ENCODE measurements around the gene SSBP1.
"Not testable (repeated sequence)": the region's sequence is repeated elsewhere in the genome, so short reads cannot be mapped to it uniquely, and the experiment has no call there.

Gene SSBP1

DNA sequence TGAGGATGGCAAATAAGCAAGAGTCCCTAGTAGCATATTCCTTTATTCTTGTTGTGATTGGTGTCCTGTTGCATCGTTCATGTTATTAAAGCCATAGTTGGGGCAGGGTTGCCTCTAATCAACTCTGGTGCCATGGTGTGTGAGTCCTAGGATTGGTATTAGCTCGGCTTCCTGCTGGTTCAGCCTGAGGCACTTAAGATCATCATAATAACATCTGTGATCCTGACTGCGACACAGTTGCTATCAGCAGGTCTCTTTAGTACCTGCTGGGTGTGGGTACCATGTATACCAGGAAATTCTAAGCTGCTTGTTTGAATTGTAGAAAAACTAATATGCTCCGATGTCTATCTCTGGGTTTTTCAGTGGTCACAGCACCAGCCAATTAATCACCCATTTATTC, 28.4 kb upstream of the SSBP1 start:
- DNase-seq: no peak

DNA sequence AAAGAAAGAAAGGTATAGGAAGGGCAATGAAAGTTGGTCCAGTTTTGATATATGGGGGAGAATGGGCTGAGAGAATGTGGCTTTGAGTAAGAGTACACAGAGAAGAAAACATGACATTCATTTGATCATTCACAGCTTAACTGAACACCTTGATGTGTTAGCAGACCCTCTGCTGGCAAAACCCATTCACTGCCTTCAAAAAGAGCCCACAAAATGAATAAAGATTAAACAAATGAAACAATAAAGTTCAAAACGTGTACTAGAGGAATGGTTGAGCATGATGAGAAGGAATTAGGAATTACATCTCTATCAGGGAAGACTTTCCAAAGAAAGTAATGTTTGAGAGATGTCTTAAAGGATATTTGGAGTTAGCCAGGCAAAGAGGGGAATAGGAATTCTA, 27.9 kb upstream of the SSBP1 start:
- DNase-seq: no peak

DNA sequence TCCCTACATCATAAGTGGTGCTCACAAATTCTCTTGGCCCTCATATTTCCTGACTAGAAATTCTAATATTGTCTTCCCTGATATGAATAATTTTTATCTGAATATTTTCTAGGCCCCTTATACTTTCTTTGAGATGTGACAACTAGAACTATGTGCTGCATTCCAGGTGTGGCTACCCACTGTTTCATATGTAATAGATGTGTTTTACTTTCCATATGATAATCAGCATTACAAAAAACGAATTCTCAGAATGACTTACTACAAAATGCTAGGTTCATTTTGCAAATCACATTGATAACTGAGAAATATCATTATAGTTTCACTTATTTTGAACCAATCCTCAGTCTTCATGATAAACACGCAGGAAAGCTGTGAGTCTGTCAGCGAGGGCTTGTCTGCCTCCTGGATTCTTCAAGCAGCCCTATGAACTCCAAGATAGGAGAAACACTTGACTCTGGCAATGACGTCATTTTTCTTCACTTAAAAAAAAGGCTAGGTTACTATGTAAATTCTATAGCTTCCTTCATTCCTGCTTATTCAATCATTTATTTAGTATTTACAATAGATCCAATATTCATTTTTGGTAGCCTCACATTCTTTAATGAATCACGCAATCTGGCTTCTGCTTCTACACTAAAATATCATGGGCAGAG, 25.4 kb upstream of the SSBP1 start:
- no peak for DNase-seq

DNA sequence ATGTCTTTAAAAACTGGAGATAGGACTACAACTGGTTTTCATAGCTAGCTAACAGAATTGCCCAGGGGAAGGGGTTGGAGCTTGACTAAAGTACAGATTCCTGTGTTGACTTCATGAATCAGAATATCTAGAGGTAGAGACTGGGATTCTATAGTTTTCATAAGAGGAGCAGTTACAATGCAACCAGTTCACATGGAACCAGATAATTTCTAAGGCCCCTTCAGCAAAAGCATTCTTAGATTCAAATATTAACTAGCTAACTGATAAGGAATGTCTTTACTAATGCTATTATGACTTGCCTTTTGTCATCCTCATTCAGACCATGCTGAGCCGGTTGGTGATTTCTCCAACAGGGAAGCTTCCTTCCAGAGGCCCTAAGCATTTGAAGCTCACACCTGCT, 24.3 kb upstream of the SSBP1 start:
- DNase-seq: no peak

DNA sequence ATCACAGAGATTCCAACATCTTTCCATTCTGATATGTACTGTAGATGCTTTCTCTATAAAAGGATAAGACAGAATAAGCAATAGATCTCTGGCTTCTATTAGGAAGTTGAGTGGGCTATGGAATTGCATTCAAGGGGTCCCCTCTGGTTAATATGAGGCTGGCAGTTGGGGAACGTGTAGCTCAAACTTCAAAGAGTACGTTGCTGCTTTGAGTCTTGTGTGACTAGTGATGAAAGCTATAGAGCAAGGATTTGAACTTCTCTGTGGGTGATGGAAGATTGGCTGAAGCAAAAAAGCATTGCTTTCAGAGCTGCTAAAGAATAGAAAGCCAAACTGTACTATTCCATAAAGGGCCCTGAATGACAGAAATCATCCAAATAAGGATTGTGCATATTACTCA, 23.6 kb upstream of the SSBP1 start:
- no peak for DNase-seq

DNA sequence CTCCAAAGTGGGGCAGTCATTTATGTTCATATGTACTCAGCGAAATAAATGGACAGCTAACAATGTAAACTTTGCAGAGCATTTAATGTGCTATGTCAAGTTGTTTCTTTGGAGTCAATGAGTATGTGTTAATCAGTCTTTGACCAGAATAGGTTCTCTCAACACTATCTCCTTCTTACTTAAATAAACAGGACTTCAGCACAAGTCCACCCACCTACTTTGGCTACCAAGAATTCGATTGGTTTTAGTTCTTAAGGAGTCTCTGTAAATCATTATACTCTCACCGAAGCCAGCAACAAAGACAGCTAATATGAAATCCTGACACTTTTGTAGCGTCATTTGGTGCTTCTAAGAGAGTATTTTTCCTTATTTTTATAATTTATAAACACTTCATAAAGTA, 23.1 kb upstream of the SSBP1 start:
- DNase-seq: no peak

DNA sequence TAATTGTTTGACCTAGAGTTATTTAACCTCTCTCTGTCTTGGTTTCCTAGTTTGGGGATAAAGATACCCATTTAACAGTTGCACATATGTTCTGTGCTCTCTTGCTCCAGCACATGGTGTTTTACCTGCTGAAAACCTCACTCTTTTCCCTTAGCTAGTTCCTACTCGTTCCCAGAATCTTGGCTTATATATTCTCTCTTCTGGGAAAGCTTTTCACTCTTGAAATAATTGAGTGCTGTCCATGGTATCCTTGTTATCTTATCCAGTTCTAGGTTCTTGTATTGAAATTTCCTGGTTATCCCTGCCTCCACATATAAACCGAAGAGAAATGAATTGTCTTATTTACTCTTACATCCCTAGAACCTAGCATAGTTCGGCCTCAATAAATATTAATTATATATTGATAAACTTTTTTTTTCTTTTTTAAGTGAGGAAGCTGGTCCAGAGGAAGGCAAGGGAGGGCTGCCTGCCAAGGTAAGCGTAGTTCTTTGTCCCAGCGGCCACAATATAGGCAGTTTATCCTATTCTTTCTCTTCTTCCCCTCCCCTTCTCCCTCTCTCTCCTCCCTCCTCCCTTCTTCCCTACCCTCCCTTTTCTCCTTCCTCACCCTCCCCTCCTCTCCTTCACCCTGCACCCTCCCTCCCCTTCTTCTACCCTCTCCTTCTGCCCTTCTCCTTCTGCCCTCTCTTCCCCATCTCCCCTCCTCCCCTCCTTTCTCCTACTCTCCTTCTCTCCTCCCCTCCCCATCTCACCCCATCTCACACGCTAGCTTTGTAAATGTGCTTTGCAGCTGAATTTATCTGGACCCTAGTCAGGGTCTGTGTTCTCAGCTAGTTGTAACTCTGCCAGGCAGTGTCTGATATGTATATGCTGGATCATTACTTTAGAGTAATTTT, 22.1 kb upstream of the SSBP1 start:
- DNase-seq: no peak

DNA sequence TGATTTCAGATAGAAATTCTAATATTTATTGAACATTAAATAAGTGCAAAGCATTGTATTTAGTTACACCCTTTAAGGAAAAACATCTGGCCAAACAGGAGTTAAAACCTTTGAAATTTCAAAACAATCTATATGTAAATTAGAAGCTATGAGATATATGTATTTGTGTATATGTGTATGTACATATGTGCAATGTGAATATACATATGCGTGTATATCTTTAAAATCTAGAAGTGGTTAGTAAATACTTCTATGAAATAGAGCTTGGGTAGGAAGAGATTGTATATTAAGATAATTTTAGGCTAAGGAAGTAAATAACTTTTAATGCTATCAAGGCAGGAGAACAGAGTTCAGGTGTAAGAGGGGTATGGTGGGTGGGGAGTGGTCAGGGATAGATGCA, 20.7 kb upstream of the SSBP1 start:
- DNase-seq: no peak

DNA sequence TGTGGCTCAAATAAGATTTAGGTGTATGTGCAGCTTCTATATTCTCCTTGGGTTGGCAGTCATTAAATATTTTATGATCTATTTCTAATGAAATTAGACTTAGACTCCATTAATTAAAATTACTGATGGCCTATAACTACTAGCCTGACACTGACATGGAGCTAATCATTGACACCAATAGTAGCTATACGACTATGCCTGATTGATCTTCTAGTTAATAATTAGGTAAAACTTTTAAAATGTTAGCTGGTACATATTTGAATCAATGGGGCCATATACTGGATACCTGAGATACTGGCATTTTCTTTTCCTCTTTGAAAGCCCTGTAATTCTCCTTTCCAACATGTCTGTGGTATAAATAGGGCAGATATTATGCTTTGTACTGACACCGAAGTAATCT, 15.6 kb upstream of the SSBP1 start:
- no peak for DNase-seq

DNA sequence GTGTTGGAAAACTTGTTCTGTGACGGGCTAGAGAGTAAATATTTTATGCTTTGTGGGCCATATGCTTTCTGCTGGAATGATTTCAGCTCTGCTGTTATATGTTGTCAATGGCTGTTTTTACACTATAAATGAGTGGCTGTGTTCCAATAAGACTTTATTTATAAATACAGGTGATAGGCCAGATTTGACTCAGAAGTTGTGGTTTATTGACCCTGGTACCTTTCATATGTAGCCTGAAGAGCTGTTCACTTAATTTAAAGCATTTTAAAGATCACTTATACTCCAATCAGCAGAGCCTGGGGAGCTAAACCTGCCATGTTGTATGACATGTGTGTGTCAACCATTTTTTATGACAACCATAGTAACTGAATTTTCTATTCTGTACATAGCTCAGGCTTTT, 9.1 kb upstream of the SSBP1 start:
- no peak for DNase-seq

DNA sequence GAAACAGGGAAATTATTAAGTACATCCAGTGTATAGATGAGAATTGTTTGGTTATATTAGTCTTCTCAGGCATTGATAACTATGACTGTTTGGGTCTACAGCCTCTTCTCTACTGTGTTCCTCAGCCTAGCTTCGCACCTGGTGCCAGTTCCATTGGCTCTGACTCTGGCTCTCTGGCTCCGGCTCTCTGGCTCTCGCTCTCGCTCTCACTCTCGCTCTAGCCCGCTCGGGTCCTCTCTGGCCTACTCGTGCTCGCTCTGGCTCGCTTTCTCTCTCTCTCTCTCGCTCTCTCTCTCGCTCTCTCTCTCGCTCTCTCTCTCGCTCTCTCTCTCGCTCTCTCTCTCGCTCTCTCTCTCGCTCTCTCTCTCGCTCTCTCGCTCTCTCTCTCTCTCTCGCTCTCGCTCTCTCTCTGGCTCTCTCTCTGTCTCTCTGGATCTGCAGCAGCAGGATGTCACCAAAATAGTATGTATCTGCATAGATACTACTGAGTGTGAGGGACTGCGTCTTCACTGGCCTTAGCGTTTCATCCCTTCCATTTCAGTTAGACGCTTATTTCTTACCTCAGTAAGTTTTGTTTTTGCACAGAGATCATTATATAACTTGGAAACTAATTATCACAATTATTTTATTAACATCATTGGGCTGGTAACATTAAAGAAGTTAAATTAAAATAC, 6.5 kb upstream of the SSBP1 start:
- no peak for DNase-seq

DNA sequence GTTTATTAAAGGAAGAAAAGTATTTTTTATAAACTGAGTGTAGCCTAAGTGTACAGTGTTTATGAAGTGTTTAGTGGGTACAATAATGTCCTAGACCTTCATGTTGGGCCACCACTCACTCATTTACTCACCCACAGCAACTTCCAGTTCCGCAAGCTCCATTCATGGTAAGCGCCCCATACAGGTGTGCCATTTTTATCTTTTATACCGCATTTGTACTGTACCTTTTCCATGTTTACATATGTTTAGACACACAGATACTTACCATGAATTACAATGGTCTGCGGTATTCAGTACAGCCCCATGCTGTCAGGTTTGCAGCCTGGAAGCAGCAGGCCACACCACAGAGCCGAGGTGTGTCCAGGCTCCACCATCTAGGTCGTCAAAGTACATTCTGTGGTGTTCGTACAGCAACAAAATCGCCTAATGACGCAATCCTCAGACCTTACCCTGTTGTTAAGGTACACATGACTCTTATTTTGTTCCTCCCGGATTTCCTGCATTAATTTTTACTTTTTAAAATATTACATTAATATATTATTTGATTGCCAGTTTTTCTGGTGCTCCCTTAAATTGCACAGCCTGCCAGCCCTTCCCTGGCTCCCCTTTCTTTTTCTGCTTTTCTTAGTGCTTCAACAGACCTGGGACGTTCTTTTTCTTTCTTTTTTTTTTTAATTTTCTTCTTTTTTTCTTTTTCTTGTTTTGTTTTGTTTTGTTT, 881 bp upstream of the SSBP1 start:
- DNase-seq: peak; percentile 3

DNA sequence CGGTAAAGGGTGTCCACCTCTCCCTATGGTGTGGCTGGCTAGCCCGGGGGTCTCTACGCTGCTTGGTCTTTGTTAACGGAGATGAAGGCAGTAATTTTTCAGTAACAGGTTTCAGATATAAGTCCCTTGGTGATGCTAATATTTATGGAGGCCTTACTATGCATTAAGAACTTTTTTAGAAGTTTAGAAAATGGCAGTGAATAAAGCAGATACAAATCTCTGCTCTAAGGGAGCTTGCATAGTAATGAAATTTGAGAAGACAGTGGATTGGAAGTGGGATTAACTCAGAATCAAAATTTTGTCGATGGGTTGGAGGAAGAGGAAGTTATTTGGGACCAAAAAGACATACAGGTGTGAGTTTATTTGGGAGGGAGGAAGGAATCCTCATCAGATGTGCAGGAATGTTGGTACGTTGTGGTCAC, 445 bp downstream of the SSBP1 start:
- no peak for DNase-seq

DNA sequence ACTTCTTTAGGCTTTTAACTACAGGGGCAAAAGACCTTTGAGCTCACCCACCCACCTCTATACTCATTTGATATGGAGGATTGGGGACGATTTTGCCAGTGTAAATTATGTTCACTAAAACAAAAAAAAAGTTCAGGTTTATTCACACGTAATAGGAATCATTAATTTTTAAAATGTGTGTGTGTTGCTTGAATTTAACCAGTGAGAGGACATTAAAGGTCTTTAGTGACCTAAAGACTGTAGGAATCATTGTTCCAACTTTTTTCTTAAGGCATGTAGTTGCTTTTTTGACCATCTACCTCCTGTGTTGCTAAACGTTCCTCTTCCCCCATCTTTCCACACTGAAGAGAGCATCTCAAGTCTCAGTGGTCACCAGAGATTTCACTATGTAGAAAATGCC, 1.1 kb downstream of the SSBP1 start:
- no peak for DNase-seq

DNA sequence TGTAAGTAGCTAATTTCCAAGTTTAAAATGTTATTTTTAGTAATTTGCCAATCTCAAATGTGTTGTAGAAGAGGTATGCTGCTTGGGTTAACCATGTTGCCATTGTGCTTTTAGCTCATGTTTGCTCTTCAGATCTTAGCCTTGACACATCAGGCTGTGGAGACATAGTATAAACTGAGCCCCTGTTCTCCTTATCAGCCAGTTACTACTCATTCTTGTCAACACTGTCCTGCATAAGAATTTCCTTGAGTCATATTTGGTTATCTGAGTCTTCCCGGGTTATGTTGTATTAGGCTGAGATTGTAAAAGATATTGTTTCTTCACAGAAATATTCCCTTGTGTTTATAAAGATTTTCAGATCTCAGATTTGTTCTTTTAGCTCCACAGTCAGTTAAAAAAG, 4.1 kb downstream of the SSBP1 start:
- no peak for DNase-seq

DNA sequence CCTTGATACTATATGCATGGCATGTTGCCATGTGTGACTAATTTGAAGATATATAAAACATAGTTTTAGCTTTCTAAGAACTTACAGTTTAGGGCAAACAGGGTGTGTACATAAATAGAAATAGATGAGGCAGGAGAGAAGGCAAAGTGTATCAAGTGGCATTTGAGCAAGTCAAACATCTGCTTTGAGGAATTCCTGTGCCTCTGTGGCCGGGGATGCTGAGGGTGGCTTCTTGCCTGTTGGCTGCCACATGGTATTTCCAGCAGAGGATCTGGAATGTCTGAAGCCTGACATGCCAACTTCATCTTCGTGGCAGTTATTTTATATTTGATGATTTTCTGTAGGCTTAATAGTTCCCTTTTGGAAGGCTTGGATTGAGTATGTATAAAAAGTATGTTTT, 6.0 kb downstream of the SSBP1 start:
- no peak for DNase-seq

DNA sequence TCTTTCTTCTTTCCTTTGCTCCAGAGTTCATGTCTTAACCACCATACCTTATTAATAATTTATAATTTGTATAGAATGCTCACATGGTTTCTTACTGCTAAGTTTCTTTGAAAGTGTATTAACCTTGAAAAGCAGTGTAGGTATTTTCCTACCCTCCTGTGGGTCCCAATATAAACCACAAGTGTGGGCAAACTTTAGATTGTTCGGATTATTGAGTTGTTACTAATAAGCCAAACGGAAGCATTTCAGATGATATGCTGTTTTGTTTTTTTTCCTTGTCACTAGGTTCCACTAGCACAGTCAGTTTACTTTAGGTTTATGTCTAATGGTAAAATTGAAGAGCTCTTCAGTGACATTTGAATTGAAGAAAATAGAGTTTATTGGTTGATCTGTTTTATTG, 10.2 kb downstream of the SSBP1 start:
- DNase-seq: no peak

DNA sequence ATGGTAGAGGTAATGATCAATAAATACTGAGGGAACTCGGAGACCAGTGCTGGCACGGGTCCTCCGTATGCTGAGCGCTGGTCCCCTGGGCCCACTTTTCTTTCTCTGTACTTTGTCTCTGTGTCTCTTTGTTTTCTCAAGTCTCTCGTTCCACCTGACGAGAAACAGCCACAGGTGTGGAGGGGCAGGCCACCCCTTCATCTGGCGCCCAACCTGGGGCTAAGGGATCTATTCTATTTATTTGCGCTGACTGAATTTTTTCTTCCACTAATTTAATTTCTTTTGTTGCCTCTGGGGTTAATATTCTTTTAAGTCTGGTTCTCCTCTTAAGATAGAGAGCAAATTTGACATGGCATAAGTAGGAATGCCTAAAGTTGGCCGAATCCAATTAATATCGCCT, 13.7 kb downstream of the SSBP1 start:
- not testable (repeated sequence) for DNase-seq

DNA sequence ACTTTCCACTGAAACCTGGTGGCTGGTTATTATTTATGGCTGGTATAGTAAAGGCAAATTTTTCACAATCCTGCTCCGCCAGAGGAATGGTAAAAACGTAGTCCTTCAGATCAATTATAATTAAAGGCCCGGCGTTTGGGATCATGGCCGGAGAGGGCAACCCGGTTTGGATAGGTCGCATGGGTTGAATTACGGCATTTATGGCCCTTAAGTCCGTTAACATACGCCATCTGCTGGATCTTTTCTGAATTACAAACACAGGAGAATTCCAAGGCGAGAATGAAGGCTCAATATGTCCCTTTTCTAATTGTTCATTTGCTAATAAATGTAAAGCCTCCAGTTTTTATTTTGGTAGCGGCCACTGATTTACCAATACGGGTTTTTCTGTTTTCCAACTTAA, 14.5 kb downstream of the SSBP1 start:
- no peak for DNase-seq

DNA sequence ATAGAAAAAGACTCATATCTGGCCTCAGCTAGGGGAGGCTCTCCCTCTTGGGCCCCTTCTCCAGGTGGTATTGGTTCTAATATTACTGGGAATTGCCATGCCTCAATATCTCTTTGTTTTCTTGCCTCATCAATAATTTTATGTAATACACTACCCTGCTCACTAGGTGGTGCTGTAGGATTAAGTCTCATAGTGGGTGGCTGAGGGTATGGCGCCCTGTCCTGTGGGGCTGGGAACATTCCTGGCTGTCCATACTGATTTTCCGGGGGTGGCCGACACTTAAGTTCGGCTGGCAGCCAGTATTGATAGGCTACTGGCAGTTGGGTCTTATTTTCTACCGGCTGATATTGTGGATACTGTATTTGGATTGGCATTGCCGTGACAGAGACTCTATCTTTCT, 16.8 kb downstream of the SSBP1 start:
- peak; percentile 17 for DNase-seq

DNA sequence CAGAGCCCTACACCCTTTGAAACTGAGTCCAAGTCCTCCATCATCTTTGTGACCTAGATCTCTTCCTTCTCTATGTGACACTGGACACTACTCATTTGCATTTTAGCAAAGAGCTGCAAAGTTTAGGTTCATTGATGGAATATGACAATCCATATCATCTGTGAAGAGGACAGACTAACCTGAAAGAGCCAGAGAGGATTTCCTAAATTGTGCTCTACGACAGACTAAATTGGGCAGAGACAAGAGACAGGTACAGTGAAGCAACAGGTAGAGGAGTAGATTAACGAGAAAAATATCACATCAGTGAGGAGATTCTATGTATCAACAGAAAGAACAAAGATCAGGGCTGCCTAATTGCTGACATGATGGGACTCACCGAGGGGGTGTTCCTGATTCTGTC, 25.6 kb downstream of the SSBP1 start, which contains the start of gene TAS2R3:
Gene TAS2R3, plus strand, starts transcription at position 301 of the 400 bp plus-strand sequence. Its CDS starts 62 bp downstream, at position 363.
- DNase-seq: no peak

DNA sequence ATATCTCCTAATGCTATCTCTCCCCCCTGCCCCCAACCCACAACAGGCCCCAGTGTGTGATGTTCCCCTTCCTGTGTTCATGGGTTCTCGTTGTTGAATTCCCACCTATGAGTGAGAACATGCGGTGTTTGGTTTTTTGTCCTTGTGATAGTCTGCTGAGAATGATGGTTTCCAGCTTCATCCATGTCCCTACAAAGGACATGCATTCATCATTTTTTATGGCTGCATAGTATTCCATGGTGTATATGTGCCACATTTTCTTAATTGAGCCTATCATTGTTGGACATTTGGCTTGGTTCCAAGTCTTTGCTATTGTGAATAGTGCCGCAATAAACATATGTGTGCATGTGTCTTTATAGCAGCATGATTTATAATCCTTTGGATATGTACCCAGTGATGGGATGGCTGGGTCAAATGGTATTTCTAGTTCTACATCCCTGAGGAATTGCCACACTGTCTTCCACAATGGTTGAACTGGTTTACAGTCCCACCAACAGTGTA, 32.0 kb downstream of the SSBP1 start:
- DNase-seq: not testable (repeated sequence)

DNA sequence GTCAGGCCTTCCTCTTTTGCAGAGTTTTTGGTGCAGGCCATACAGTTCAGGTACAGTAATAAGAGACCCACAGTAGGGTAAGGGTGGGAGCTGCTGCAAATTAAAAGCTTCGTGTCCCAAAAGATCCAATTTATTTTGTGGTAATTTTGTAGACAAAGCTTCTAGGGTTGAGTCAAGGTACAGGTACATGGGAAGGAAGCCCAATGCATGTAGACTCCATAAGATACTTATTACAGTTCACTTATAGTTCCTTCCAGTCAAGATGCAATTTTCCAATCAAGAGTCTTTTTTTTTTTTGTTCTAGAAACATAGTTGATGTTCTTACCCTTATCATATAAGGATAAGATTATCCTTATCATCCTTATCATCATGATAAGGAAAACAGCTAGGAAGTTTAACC, 38.2 kb downstream of the SSBP1 start, which contains the start of gene TAS2R4:
Gene TAS2R4, plus strand, starts transcription at position 301 of the 400 bp plus-strand sequence. CDS start 1,815 bp downstream, outside the sequence.
- no peak for DNase-seq
